Loucy (cell line): ENCODE results near the gene KRT38.

Experiments
- H2AFZ ChIP-seq: fragments of 200-600 bp; sonication (generic); 2 replicates; pipeline ENCODE4 v1.6.0; 2016; ENCODE audit warnings: antibody characterized with exemption, mild to moderate bottlenecking, low read length, moderate library complexity
- H3F3A ChIP-seq: fragments of 200-600 bp; 2 replicates; pipeline ENCODE4 v1.6.0; 2016; ENCODE audit warnings: antibody characterized with exemption, low read depth, mild to moderate bottlenecking
- H3K27me3 ChIP-seq: fragments of 200-600 bp; sonication (generic); 2 replicates; pipeline ENCODE4 v1.6.1; 2014; ENCODE audit warnings: low read length, mild to moderate bottlenecking; ENCODE audit not compliant: insufficient read depth, poor library complexity, severe bottlenecking
- H3K36me3 ChIP-seq: fragments of 200-600 bp; sonication (generic); 2 replicates; pipeline ENCODE4 v1.6.1; 2016; ENCODE audit warnings: low read length; ENCODE audit not compliant: insufficient read depth
- H3K4me1 ChIP-seq: fragments of 200-600 bp; sonication (generic); 2 replicates; pipeline ENCODE4 v1.5.1; 2014; ENCODE audit warnings: low read length, mild to moderate bottlenecking; ENCODE audit not compliant: insufficient read depth, poor library complexity, severe bottlenecking
- H3K4me2 ChIP-seq: fragments of 200-600 bp; sonication (generic); 2 replicates; pipeline ENCODE4 v1.6.0; 2014; ENCODE audit warnings: antibody characterized with exemption, low read length, low read depth, mild to moderate bottlenecking; ENCODE audit not compliant: poor library complexity, severe bottlenecking
- H3K4me3 ChIP-seq: fragments of 200-600 bp; sonication (generic); 2 replicates; pipeline ENCODE4 v1.5.1; 2014; ENCODE audit warnings: low read length, mild to moderate bottlenecking, mixed read lengths; ENCODE audit not compliant: poor library complexity, severe bottlenecking
- H3K79me2 ChIP-seq: fragments of 200-600 bp; sonication (generic); 2 replicates; pipeline ENCODE4 v1.6.1; 2014; ENCODE audit warnings: low read length; ENCODE audit not compliant: insufficient read depth
- H3K9ac ChIP-seq: fragments of 200-600 bp; sonication (generic); 2 replicates; pipeline ENCODE4 v1.6.0; 2014; ENCODE audit warnings: mild to moderate bottlenecking, low read depth, low read length, moderate library complexity; ENCODE audit not compliant: poor library complexity, severe bottlenecking
- H3K9me2 ChIP-seq: fragments of 200-600 bp; sonication (generic); replicated peaks from 2 replicates; pipeline ENCODE4 v1.6.1; 2016; ENCODE audit warnings: low read depth, low read length, mixed read lengths
- H3K9me3 ChIP-seq: fragments of 200-600 bp; sonication (generic); 2 replicates; pipeline ENCODE4 v1.6.1; 2014; ENCODE audit warnings: mild to moderate bottlenecking, antibody characterized with exemption, low read length, low read depth; ENCODE audit not compliant: insufficient read depth
- H4K20me1 ChIP-seq: fragments of 200-600 bp; sonication (generic); 2 replicates; pipeline ENCODE4 v1.6.0; 2014; ENCODE audit warnings: antibody characterized with exemption, low read length, mild to moderate bottlenecking; ENCODE audit not compliant: insufficient read depth, poor library complexity, severe bottlenecking
- CTCF ChIP-seq: fragments of 200-600 bp; sonication (generic); conservative IDR thresholded peaks from 2 replicates; pipeline ENCODE4 v1.5.1; 2014; ENCODE audit warnings: mild to moderate bottlenecking, antibody characterized with exemption, low read length
- EZH2phosphoT487 ChIP-seq: fragments of 200-600 bp; IDR thresholded peaks from 2 replicates; pipeline ENCODE4 v1.6.1; 2018; ENCODE audit warnings: antibody characterized with exemption, mild to moderate bottlenecking, moderate library complexity, borderline replicate concordance

Gene KRT38

GRCh38 chr17:41404024-41404671 lies 36.6 kb downstream of the KRT38 start:
- no peaks in the 10 kb centered on the region for H4K20me1 ChIP-seq
- H3K9me3 ChIP-seq, result no peaks in the 10 kb centered on the region
- TF ChIP-seq CTCF (no peak), EZH2phosphoT487 (no peak)
- H2AFZ ChIP-seq, result no peak overlapping the region
- no peaks in the 10 kb centered on the region for H3K27me3 ChIP-seq
- no peaks in the 10 kb centered on the region for H3K9me2 ChIP-seq
- H3F3A ChIP-seq, result no peaks in the 10 kb centered on the region
- no peak overlapping the region for H3K4me2 ChIP-seq
- H3K9ac ChIP-seq, result no peak overlapping the region
- peaks cover 3% of the 10 kb centered on the region for H3K4me1 ChIP-seq
- no peak overlapping the region for H3K4me3 ChIP-seq
- H3K79me2 ChIP-seq, result no peaks in the 10 kb centered on the region
- no peaks in the 10 kb centered on the region for H3K36me3 ChIP-seq

- no peaks in the 10 kb centered on the region for H3F3A ChIP-seq
- H3K4me3 ChIP-seq, result no peak overlapping the region
- no peaks in the 10 kb centered on the region for H3K27me3 ChIP-seq
- H3K79me2 ChIP-seq, result no peaks in the 10 kb centered on the region
- H3K9ac ChIP-seq, result no peak overlapping the region
- no peaks in the 10 kb centered on the region for H3K9me2 ChIP-seq
- H3K9me3 ChIP-seq, result no peaks in the 10 kb centered on the region
- H3K4me1 ChIP-seq, result peaks cover 3% of the 10 kb centered on the region
- H3K4me2 ChIP-seq, result no peak overlapping the region
- H2AFZ ChIP-seq, result no peak overlapping the region
- H4K20me1 ChIP-seq, result no peaks in the 10 kb centered on the region
- H3K36me3 ChIP-seq, result no peaks in the 10 kb centered on the region
- TF ChIP-seq EZH2phosphoT487, result no peak
- TF ChIP-seq CTCF, result no peak
These were observed 37.3 kb downstream of the KRT38 start for GRCh38 chr17:41403404-41404023.

- TF ChIP-seq EZH2phosphoT487 (no peak), CTCF (no peak)
- H3K27me3 ChIP-seq, result no peaks in the 10 kb centered on the region
- no peaks in the 10 kb centered on the region for H3F3A ChIP-seq
- no peak overlapping the region for H3K4me2 ChIP-seq
- H3K9ac ChIP-seq, result no peak overlapping the region
- no peaks in the 10 kb centered on the region for H3K79me2 ChIP-seq
- no peaks in the 10 kb centered on the region for H3K9me3 ChIP-seq
- no peak overlapping the region for H3K4me3 ChIP-seq
- H3K36me3 ChIP-seq, result no peaks in the 10 kb centered on the region
- H4K20me1 ChIP-seq, result no peaks in the 10 kb centered on the region
- no peaks in the 10 kb centered on the region for H3K9me2 ChIP-seq
- no peak overlapping the region for H2AFZ ChIP-seq
- H3K4me1 ChIP-seq, result peaks cover 3% of the 10 kb centered on the region
These were observed 38.6 kb downstream of the KRT38 start for GRCh38 chr17:41402161-41402560.
